Astrocyte (in vitro differentiated cells and primary cell): ENCODE measurements around the gene PCSK5.

Experiments
- EZH2 ChIP-seq: IDR thresholded peaks from 2 replicates; pipeline ENCODE4 v1.6.1; 2012; ENCODE audit warnings: mild to moderate bottlenecking, low read length, inconsistent platforms; ENCODE audit not compliant: insufficient read depth
- TF ChIP-seq, protein P1 (sequence below): IDR thresholded peaks from 2 replicates; pipeline ENCODE4 v1.5.1; 2011; ENCODE audit warnings: low read depth, mild to moderate bottlenecking, inconsistent platforms, low read length, moderate library complexity; ENCODE audit not compliant: insufficient read depth

DNA sequence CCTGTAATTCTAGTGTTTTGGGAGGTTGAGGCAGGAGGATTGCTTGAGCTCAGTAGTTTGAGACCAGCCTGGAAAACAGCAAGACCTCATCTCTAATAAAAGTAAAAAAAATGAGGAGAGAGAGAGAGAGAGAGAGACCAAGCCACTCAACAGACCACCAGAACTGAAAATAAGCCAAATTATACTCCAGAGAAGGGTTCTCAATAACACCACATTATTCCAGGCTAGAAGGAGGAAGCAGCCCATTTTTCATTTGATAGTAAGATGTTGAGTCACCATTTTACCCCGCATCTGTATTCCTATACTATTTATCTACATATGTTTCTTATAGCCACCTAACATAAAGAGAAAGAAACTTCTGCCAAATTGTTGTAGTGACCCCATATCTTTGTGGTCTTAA is 134.8 kb downstream of the PCSK5 start:
- TF ChIP-seq, protein P1, sequence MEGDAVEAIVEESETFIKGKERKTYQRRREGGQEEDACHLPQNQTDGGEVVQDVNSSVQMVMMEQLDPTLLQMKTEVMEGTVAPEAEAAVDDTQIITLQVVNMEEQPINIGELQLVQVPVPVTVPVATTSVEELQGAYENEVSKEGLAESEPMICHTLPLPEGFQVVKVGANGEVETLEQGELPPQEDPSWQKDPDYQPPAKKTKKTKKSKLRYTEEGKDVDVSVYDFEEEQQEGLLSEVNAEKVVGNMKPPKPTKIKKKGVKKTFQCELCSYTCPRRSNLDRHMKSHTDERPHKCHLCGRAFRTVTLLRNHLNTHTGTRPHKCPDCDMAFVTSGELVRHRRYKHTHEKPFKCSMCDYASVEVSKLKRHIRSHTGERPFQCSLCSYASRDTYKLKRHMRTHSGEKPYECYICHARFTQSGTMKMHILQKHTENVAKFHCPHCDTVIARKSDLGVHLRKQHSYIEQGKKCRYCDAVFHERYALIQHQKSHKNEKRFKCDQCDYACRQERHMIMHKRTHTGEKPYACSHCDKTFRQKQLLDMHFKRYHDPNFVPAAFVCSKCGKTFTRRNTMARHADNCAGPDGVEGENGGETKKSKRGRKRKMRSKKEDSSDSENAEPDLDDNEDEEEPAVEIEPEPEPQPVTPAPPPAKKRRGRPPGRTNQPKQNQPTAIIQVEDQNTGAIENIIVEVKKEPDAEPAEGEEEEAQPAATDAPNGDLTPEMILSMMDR = no peak
- no peak for TF ChIP-seq EZH2
